ENCODE results near the gene METRNL.
"Not testable (repeated sequence)": the region's sequence is repeated elsewhere in the genome, so short reads cannot be mapped to it uniquely, and the experiment has no call there.

Gene METRNL

DNA sequence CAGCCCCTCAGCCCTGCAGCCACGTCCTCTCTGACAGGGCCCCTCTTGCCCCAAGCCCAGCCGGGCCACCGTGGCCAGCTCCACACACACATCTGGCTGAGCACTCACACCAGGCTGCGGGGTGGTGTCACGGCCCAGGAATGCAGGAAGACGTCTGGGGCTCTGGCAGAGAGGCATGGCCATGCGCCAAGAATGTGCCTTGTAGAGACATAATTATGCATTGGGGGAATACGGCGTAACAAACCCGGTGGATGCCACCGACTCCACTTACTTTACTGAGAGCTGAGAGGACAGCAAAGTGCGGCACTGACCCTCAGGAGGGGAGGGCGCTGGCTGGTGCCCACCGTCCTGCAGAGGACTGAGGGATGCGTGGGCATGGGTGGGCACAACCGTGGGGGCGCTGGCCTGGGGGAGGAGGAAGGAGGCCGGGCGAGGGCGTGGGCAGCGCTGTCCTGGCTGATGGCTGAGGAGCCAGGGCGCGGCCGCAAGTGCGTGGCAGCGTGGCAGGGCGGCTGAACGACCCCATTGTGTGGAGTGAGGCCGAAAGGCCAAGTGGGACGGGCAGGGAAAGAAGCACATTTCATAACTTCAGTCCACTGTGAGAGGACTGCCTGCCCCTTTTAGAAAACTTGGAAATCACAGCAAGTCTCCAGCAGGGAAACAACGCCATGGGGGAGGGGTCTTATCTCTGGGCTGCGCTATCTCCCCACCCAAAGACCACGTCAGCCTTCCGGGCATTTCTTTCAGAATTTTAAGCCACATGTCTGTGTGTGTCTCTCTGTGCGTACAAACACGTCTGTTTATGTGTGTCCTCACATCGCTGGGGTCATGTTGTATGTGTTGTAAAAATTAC is 30.6 kb downstream of the METRNL start:
- no peak for DNase-seq

DNA sequence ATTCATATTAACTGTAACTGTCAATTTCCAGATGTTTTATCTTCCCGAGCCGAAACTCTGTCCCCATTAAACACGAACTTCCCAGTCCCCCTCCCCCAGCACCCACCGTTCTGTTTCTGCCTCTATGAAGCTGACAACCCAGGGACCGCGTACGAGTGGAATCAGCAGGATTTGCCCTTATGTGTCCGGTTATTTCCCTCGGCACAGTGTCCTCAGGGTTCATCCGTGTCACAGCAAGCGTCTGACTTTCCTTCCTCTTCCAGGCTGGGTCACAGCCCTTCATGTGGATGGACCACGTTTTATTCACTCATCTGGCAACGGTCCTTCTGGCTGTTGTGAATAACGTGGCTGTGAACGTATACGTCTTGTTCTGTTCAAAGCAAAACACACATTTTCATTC is 31.3 kb downstream of the METRNL start:
- DNase-seq: no peak

DNA sequence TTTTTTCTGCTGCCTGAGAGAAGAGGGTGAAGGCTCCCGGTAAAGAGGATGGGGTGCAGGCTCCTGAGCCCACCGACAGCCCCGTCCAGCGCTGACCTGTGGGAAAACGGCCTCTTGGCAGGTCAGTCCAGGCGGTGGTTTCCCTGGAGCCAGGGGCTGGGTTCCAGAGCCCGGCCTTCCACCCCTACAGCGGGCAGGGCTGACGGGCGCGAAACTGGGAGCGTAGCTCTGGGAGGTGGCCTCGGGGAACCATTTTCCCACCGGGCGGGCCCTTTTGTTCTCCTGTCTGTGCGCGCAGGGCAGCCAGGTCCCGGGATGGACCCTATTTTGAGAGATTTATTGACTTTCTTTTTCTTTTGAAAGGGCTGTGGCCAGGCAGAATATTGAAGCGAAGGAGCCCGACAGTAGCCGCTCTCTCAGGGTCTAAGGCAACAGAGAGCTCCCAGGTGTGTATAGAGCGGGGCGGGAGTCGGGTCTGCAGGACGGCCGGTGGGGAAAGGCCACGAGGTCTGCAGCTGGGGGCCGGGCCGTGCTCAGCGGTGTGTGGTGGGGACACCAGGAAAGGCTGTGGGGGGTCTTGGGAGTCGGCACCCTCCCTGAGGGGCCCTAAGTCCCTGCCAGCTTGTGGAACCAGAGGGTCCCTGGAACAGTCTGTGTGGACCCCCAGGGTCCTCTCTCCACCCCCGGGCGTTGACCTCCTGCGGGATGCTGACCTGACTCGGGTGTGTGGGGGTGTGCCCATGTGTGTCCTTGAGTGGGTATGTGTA is 32.3 kb downstream of the METRNL start:
- DNase-seq: no peak

DNA sequence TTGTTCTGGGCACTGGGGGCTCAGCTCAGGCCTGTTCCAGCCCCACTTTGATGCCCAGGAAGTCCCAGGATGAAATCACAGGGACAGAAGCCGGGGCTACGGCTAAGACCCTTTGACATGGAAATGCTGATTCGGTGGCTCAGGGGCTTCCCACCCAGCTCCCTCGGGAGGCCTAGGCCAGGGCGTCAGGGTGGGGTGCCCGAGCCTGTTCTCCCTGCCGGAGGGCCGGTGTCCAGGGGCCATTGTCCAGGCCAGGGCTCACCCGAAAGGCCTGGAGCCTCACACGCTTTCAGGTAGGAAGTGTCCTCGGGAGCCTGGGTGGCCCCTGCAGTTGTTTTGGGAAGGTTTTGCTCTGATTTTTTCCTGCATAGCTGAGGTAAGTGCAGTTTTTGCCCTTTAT is 34.0 kb downstream of the METRNL start:
- DNase-seq: no peak

DNA sequence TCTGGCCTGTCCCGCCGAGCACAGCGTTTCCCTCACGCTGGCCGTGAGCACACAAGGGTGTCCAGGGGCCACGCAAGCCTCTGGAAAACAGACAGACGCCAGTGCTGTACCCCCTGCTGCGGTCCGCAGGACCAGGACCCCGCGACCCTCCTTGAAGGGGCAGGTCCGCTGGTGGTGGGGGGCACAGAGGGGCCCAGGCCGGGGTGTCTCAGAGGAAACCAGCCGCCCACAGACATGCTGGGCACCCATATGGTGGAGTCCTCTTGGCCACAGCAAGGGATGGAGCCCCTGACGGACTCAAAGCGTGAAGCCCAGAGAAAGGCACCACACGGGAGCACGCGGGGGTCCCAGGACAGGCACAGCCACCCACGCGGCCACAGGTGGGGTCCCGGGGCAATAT is 34.4 kb downstream of the METRNL start:
- DNase-seq: no peak

DNA sequence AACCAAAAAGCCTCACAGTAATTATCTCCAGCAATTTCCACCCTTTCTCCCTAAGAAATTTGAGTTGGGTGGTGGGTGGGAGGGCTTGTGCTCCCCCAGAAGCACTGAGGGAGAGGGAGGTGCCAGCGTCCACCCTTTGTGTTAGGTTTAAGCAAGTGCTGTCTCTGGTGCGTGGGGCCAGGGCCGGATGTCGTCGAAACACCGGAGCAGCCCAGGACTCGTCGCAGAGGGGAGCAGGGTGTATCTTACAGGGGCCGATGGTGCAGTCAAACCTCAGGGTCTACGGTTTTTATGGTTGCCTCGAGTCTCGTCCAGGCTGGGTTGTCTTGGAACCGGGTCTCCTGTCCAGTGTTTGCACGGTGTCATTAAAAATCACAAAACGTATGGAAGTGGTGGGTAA is 35.3 kb downstream of the METRNL start:
- no peak for DNase-seq

DNA sequence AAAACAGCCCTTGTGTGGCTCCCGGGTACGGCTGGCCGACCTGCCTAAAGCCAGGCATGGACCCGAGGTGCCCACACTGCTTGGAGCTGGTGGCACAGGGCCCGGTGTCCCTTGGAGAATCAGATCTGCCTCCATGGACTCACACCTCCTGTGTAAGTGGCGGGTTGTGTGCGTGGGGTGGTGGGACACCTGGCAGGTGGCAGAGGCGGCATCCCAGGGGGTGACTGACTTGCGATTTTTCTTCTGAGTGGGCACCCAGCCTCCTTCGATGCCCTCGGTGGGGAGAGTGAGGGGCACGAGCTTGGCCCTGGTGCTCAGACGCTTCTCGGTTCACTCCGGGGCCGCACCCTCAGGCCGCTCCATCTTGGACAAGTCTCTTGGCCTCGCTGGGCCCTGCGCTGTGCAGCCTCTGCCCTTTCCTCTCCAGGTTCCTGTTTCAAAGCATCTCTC is 35.8 kb downstream of the METRNL start:
- DNase-seq: no peak

DNA sequence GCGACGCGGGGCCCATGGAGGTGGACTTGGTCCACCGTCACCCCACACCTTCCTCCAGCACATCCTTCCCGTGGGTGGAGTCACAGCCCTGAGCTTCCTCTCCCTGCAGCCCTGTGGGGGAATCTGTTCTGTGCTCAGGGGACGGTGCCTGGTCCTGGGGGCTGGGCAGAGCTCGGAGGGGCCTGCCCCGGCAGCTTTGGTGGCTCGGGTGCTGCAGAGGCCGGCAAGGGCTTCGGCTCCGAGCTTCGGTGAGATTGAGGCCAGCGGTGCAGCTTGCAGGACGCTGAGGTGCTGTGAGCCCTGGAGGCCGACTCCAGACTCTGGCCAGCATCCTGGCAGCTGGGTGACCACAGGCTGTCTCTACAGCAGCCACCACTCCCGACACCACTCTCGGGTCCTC is 36.4 kb downstream of the METRNL start:
- DNase-seq: no peak

DNA sequence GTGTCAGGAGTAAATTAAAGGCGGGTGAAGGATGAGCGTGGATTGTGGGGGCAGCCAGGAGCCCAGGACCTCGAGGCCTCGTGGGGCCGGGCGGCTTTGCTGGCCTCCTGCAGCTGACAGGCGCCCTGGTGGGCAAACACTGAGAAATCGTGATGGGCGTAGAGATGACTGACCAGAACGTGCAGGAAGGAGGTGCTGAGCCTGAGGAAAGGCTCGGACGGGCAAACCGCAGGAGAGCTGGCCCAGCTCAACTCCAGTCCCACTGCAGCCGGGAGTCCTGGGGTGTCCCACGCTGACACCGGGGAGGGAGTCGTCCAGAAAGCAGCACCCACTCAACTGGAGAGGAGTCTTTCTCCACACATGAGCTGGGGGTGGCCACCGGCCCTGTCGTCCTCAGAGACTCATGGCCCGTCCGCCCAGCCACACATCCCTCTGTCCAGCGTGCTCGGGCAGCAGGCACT is 36.9 kb downstream of the METRNL start:
- DNase-seq: no peak

DNA sequence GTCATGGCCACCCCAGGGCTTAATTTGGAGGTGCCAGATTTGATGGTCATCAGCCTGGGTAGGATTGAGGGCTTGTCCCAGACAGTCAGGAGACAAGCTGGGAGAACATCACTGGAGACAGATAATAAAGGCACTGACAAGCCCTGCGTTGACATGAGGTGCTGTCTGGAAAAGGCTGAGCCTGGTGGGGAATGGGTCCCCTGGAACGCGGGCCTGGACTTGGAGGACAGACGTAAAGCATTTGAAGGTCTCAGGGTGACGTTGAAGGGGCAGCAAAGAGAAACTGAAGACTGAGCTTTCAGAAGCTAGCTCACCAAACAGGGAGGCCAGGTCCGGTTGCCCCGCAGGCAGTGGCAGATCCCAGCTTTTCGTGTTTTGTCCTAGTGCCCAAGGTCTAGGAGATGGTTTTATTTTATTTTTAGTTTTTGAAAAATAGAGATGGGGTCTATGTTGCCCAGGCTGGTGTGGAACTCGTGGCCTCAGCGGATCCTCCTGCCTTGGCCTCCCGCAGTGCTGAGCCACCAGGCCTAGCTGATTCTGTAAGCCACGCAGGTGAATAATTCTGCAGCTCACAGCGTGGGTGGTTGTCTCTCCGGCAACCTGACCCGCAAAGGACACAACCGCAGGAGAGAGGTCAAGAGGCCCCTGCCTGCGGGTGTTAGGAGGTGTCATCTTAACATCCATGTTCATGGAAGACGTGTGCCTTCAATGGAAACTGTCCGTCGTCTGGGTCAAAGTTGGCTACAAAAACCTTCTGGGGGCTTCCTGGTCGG is 37.6 kb downstream of the METRNL start:
- DNase-seq: no peak

DNA sequence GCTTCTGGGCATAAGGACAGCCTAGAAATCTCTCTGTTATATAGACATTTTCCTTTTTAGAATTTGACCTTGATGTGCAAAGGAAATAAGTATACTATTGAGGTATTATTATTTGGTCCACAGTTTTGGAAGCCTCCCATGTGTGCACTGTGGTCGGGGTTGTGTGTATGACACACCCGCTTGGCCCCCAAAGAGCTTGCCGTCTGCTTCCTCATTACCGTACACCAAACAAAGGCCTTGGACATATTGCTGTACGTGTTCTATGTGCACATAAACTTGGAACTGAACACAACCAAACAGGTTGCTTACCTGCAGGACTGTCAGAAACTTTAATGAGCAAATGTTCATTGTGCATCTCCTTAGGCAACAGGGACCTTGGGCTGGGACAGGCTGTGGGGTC is 38.2 kb downstream of the METRNL start:
- no peak for DNase-seq

DNA sequence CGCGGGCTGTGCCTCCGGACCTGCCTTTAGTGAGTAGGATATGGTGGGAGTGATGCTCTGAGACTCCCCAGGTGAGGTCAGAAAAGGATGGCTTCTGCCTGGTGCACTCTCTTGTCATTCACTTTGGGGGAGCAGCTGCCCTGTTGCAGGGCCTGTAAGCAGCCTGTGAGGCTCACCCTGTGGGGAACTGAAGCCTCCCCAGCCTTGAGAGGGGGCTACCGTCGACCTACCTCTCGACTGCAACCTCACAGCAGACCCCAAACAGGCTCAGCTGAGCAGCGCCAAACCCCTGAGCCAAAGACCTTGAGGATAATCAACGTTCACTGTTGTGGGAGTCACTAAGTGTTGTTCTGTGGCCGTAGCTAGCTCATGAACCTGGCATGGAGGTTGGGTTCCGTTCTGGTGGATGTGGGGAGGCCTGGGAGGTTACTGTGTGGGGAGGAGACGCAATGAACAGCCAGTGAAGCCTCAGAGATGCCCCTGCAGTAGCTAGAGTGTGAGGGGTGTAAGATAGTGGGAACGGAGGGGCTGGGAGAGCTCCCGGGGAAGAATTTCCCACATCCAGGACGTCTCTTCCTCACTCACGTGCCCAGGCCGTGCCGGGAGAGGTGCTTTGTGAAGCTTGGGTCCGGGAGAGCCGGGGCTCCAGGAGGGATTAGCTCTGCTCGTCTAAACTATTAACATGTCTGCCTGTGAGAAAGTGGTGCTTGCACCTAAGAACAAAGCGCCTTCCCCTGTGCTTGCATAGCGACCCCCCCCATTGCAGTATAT is 38.8 kb downstream of the METRNL start:
- no peak for DNase-seq

DNA sequence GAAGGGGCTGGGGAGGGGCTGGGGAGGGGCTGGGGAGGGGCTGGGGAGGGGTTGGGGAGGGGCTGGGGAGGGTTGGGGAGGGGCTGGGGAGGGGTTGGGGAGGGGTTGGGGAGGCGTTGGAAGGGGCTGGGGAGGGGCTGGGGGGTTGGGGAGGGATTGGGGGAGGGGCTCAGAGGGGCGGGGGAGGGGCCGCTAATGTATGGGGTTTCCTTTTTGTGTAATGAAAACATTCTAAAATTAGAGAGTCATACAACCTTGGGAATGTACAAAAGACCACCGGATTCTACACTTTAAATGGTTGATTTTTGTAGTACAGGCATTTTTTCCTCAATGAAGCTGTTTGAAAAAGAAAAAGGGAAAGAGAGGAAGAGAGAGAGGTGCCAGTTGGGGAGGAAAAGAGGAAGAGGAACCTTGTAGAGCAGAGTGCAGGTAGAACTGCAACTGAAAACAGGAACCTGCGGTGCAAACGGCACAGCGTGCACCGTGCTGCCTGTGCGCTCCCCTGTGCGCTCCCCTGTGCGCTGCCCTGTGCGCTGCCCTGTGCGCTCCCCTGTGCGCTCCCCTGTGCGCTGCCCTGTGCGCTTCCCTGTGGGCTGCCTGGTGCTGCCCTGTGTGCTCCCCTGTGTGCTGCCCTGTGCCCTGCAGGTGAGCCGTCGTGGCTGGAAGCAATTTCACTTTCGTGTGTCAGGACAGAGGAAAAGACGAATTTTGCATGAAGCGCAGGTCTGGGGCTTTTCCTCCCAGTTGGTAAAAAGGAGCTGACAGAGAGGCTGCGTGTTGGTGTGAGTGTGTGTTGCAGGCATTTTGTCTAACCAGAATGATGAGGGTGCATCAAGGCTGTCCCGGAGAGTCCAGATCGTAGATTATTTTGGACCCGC is 40.8 kb downstream of the METRNL start:
- no peak for DNase-seq

DNA sequence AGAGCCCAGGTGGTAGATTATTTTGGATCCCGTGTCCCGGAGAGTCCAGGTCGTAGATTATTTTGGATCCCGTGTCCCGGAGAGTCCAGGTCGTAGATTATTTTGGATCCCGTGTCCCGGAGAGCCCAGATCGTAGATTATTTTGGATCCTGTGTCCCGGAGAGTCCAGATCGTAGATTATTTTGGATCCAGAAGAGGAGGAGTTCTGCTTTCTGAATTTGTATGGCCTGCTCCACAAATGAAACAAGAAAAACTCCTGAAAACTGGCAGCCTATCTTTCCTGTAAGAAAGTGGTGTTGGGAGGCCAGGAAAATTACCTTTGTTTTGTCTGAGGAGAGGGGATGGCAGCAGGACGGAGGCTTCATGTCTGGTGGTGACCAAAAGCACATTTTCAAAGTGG is 42.1 kb downstream of the METRNL start:
- DNase-seq: not testable (repeated sequence)

DNA sequence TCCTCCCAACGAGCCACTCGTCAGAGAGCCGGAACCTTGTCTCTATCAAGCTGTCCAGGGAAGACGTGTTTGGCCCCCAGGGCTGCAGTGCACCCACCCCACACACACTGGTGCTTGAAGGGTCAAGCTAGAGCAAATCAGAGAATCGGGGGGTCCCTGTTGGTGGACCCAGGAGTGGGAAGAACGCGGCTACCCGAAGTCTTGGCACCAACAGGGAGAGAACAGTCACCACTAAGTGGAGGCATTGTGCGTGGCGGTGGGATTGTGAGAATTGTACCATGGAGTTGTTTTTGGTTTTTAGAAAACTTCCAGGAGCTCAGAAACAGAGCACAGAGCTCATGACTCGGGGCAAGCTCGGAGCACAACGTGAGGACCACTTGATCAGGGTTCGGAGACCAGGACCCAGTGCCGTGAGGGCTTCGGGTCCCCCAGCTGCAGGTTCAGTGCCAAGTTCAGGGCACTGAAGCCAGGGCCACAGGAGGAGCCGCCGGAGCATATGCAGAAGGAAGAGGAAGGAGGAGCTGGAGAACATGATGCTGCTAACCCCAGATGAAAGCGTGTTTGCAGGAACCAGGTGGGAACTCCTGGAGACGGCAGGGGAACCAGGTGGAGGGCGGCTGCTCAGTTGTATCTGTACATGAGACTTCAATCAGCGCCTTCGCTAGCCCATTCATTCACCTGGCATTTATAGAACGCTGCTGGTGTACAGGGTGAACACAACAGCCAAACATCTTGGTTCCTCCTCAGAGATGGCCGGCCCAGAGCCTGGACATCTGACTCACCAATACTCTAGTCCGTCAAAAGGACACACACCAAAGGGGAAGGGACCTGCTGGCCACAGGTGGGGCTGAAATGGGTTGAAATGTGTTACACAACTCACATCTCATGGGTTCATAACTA is 42.8 kb downstream of the METRNL start:
- DNase-seq: no peak

DNA sequence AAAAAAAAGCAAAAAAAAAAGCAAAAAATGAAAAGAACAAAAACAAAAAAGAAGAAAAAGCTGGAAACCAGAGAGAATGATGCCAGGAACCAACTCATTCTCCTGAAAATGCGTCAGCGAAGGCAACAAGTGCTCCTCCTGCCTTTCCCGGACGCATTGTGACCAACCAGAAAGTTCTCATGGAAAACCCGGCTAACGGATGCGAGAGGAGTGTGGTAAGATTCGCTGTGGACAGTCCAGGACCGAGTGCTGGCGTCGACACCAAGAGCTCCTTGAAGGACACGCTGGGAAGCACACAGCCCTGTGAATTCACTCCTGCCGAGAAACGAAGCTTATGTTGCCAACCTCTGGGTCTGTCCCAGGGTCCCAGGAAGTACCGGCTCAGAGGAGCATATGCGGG is 43.4 kb downstream of the METRNL start:
- no peak for DNase-seq

DNA sequence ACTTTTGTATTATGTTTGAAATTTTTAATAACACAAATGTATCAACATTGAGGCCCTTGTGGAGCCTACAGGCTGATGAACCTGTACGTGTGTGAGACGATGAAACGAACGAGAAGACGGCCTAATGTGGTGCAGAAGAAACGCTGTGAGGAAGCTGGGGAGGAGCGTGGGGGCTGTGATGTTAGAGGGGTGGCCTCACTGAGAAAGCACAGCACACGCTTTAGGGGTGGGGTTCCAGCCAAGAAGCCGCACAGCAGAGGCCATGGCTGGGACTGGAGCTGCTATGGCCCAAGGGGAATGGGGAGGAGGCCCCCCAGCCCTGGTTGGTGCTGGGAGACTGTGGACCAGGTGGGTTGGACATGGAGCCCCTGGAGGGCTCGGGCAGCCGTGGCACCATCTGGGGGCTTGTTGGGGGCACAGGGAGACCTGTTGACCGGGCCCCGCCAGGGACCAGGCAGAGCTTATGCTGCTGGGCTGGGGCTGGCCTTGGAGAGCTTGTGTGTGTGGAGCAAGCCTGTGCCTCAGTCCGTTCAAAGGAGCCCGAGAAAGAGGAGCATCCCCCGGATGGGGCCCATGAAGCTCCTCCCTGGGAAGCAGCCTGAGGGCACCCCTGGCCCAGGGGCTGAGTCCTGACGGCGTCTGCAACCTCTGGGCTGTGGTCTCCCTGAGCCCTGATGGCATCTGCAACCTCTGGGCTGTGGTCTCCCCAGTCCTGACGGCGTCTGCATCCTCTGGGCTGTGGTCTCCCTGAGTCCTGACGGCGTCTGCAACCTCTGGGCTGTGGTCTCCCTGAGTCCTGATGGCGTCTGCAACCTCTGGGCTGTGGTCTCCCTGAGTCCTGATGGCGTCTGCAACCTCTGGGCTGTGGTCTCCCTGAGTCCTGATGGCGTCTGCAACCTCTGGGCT is 44.7 kb downstream of the METRNL start:
- no peak for DNase-seq

DNA sequence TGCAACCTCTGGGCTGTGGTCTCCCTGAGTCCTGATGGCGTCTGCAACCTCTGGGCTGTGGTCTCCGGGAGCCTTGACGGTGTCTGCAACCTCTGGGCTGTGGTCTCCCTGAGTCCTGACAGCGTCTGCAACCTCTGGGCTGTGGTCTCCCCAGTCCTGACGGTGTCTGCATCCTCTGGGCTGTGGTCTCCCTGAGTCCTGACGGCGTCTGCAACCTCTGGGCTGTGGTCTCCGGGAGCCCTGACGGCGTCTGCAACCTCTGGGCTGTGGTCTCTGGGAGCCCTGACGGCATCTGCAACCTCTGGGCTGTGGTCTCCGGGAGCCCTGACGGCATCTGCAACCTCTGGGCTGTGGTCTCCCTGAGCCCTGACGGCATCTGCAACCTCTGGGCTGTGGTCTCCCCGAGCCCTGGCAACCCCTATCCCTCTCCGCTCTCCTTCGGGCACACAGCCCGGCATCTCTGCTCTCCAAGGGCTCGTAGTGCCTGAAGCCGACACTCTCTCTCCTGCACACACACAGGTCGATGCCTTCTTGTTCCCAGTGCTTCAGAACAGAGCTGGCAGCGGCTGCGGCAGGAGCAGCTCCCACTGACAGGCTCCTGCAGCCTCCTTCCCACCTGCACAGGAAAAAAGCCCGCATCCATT is 45.6 kb downstream of the METRNL start:
- DNase-seq: no peak

All from NCI-H1436 (cell line).